ENCODE results near the gene RGS7.
"Not testable (repeated sequence)": the region's sequence is repeated elsewhere in the genome, so short reads cannot be mapped to it uniquely, and the experiment has no call there.

RGS7 gene

DNA sequence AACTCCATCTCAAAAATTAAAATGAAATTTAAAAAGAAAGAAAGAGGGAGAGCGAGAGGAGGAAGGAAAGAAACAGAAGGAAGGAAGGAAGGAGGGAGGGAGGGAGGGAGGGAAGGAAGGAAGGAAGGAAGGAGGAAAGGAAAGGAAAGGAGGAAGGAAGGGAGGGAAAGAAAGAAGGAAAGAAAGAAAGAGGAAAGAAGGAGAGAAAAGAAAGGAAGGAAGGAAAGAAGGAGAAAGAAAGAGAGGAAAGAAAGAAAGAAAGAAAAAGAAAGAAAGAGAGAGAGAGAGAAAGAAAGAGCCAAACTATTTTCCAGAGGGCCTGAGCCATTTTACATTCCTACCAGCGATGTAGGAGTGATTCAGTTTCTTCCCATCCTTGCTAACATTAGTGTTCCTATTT is 364.0 kb downstream of the RGS7 start:
- DNase-seq (ENCODE audit: low spot score): no peak
- no peak for FAIRE-seq

DNA sequence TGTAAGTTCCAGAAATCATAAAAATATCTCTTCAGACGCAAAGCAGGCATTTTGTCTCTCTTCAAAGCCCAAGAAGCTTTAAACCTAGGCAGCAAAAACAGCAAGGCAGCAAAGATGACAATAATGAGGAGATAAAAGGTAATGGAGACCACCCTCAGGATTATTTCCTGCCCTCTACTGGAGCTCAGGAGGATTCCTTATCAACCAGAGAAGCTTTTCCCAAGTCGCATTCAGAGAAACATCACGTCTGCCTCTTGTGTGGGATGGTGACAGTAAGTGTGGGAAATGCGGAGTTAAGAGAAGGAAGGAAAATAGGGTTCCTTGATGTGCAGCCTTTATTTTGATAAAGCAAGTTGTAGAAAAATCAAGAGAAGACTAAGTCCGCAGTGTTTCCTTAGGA is 365.8 kb downstream of the RGS7 start:
- FAIRE-seq (no peak), DNase-seq (ENCODE audit: low spot score) (no peak)

DNA sequence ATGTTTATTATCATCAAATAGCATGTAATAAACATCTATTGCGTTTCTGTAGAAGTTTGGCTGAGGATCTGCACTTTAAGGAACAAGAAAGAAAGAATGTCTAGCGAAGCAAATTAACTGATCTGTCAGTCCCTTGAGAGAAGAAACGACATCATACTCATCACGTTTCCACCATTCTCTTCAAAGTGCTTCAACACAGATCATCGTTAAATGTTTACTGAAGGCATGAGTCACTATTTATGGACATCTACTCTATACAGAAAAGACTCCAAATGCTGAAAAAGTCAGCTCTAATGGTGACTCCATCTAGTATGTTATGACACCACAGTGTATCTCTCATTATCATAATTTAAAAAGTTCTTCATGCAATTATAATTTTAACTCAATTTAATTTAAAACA is 369.1 kb downstream of the RGS7 start:
- FAIRE-seq (no peak), DNase-seq (ENCODE audit: low spot score) (no peak)

GRCh38 chr1:240985081-240985480 is 371.9 kb downstream of the RGS7 start:
- no peak for DNase-seq (ENCODE audit: low spot score)
- FAIRE-seq: no peak

DNA sequence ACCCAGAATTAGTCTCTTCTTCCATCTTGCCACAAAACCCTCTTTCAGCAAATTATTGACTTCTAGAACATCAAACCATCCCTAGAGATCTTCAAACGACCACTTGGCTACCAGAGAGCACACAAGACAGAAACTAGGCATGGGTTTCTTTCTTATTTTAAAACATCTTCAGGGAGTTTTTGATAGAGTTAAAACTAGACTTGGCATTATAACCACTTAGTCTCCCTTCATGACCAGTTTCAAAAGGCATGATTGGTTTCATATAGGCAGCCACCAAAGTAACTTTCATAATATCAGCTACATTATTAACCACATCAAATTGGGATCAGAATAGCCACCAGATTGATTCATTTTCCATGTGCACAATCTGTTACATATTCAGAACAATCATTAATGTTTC is 376.7 kb downstream of the RGS7 start:
- FAIRE-seq (no peak), DNase-seq (ENCODE audit: low spot score) (no peak)

DNA sequence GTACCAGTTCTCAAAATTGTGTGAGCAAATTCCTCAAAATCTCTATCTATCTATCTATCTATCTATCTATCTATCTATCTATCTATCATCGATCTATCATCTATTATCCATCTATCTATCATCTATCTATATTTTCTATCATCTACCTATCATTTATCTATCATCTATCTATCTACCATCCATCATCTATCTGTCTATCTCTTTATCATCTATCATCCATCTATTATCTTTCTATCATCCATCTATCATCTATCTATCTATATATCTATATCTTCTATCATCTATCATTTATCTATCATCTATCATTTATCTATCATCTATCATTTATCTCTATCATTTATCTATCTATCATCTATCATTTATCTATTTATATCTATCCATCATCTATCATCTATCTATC is 380.3 kb downstream of the RGS7 start:
- DNase-seq (ENCODE audit: low spot score) (no peak), FAIRE-seq (no peak)

DNA sequence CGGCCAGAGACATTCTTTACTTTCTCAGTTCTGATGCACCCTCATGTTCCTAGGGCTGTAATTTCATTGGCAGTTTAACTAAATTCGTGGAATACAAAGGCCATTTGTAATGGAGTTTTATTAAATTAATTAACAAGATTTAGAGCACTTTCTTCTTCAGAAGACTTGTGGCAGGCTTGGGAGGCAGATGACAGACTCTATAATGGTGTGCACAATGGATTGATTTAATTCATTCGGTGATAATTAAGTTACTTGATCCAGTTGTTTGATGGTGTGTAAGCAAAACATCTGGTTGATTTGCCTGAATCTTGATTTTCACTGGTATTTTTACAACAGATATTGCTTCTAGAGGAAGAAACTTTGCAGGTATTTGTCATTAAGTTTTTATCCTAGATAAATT is 383.1 kb downstream of the RGS7 start:
- DNase-seq (ENCODE audit: low spot score) (no peak), FAIRE-seq (no peak)

DNA sequence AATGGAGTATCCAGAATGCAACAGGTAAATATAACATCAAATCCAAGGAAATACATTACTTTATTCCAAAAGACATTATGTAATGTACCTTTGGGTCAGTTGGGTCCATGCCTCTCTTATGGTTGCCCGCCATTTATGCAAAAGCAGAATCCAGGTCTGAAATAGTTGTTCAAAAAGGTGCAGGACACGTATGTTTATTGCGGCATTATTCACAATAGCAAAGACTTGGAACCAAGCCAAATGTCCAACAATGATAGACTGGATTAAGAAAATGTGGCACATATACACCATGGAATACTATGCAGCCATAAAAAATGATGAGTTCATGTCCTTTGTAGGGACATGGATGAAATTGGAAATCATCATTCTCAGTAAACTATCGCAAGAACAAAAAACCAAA is 384.9 kb downstream of the RGS7 start:
- FAIRE-seq; DNase-seq (ENCODE audit: low spot score): not testable (repeated sequence)

DNA sequence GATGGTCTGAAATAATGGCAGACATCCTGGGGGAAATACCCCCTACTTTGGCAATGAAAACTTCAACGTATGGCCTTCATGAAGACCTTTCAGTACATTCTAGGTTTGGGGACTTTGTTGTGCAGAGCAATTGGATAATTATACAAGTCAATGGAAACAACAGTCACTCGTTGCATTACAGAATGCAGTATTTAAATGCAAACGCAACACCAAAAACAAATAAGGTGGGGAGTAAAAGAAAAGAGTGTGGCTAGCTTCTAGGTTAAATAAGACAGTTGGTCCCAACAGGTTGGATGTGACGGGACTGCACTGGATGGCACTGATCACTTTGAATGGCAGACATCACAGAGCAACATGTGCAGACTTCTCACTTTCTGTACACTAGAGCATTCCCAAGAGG is 386.8 kb downstream of the RGS7 start:
- DNase-seq (ENCODE audit: low spot score) (no peak), FAIRE-seq (no peak)

DNA sequence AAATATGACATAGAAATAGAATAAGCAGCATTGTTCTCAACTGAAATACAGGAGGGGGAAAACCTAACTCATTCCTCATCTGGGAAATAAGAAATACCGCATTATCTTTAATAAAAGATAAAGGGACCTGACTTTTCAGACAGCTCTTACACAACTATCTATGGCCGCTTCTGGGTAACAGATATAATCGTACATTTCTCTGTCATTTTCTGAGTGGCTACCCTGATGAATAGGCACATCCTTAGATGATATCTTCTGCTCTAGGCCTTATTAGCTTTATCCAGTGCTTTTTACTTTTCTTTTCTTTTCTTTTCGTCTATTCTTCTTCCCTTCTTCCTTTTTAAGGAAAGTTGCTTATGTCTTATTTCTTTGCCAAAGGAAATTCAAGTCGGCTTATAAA is 388.1 kb downstream of the RGS7 start:
- FAIRE-seq: no peak

DNA sequence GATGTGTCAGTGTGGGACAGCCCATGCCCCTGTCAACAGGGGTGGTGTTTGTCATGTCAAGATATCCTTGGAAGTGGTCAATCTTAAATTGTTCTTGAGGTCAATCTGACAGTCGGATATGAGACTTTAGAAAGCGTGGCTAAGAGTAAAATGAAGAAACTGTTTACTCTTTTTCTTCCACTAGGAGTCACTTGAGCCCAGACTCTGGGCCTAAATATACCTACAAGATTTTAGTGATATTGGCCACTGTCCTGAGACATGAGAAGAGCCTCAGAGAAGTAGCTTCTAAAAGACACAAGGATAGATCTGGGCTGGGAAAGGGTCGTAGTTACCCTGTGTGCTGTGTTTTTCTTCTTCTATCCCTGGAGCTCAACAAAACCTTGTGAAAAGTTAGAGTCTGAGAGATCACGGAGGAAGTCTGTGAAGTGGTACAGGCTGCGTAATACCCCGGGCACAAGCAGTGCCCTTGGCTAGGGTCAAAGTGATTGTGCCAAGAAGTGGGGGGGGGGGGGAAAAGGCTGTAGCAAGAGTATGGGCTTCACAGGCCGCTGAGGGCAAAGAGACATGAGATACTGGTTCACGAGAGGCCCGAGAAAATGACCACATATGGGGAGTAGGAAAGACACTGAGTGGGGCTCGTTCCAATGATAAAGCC is 389.8 kb downstream of the RGS7 start:
- no peak for FAIRE-seq
- DNase-seq (ENCODE audit: low spot score): no peak

More for the DNA sequence above, 388.1 kb downstream of the RGS7 start:
- DNase-seq (ENCODE audit: low spot score): no peak

GRCh38 chr1:240965581-240966091 is 391.4 kb downstream of the RGS7 start:
- DNase-seq (ENCODE audit: low spot score) (no peak), FAIRE-seq (no peak)

DNA sequence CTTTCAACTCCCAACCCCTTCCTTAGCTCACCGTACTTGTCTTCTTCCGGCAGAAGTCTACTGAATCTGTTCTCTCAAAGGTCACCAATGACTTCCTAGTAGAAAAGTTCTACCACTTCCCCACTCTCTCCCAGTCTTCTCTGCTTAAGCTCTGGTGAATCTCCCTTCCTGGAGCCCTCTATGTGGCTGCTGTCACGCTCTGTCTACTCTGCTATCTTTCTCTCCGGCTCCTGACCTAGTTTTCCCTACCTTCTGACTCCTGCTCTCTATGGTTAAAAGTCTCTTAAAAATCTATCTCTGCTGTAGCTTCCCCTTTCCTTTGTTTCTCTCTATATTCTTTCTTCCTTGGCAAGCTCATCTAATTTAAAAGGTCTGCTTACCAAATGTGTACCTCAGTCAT is 394.9 kb downstream of the RGS7 start:
- no peak for DNase-seq (ENCODE audit: low spot score)
- no peak for FAIRE-seq

DNA sequence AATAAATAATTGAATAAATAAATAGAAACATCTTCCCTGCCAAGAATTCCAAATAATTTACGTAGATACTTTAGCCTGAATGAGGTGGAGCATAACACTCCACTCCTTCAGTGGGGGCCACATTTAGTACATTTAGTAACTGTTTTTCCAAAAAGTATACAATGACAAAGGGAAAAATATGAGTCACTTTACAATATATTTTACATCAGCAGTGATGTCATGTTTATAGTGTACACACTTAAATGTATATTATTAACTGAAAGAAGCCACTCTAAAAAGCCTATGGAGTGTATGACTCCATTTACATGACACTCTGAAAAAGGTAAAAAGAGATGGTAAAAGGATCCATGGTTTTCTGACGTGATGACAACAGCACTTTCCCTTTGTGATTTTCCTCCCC is 400.6 kb downstream of the RGS7 start:
- DNase-seq (ENCODE audit: low spot score) (no peak), FAIRE-seq (no peak)

GRCh38 chr1:240956020-240956419 is 401.0 kb downstream of the RGS7 start:
- FAIRE-seq (no peak), DNase-seq (ENCODE audit: low spot score) (no peak)

GRCh38 chr1:240947438-240948224 is 409.4 kb downstream of the RGS7 start:
- FAIRE-seq: no peak
- no peak for DNase-seq (ENCODE audit: low spot score)

DNA sequence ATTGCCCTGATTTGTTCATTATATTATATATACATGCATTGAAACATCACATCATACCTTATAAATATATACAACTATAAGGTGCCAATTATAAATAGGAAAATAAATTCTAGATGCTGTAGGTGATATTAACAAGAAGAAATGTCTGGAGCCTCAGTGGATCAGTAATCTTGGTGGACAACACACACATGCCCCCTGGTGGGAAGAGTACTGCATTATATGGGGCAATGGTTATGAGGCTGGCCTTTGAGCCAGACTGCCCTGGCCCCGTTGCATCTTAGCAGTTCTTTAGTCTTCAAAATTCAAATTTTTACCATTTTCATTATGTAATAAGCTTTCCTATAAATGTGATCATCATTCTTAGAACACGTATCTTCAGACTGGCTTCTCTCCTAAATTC is 410.1 kb downstream of the RGS7 start:
- DNase-seq (ENCODE audit: low spot score) (peak; percentile 24), FAIRE-seq (no peak)

GRCh38 chr1:240942901-240943300 is 414.1 kb downstream of the RGS7 start:
- DNase-seq (ENCODE audit: low spot score) (no peak), FAIRE-seq (no peak)

- FAIRE-seq: no peak
- no peak for DNase-seq (ENCODE audit: low spot score)
These were observed 415.2 kb downstream of the RGS7 start for GRCh38 chr1:240941701-240942370.

- FAIRE-seq: no peak
- no peak for DNase-seq (ENCODE audit: low spot score)
These were observed 419.9 kb downstream of the RGS7 start for GRCh38 chr1:240936911-240937668.

DNA sequence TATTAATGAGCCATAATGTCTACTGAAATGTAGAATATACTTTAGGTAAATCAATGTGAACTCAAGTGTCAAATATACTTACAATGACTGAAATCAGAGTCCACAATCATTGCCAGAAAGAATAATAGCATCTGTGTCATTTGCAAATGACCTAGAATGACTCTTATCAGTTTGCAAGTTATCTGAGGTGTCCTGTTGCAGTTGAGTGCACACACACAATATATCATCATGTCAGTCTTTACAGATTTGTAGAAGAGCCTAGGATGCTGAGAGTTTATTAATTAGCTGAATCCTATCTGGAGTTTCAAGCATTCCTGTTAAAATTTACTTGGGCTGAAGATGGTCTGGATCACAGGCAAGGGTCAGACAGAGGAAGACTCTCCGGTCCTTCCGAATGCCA is 421.1 kb downstream of the RGS7 start:
- DNase-seq (ENCODE audit: low spot score) (no peak), FAIRE-seq (no peak)

DNA sequence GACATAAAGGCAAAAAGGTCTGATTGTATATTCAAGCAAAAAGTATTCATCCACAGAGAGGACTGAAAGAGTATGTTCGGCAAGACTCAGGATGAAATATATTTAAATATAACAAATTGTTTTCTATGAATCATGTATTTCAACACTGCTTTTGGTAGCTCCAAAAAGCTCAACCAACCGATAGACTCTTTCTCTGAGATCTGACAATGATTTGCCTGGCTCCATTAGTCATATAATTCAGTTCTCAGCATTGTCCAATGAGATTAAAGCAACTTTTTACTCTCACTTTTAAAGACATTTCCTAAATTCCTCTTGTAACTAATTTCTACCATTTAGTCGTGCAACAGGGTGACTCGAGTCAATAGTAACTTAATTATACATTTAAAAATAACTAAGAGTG is 426.0 kb downstream of the RGS7 start:
- FAIRE-seq: no peak
- DNase-seq (ENCODE audit: low spot score): no peak
